Tibial nerve (tissue), 4 donors: ENCODE measurements around the gene PRRG1. TPM values are rescaled to one million over a fixed set of nuclear protein-coding genes. Genes with fewer than 3 reads are reported as not detected.

Source experiments
- DNase-seq, 2 donors: peaks; one replicate each; pipeline ENCODE4 v3.0.0-alpha.2; 2019; ENCODE audit warnings: low spot score in 2 of 2
- H3K27ac ChIP-seq, 4 donors: fragments of 200-600 bp; sonication (generic) in 3 of 4; one replicate each; pipeline ENCODE4 v1.5.1; 2017 to 2019; ENCODE audit warnings: mild to moderate bottlenecking in 1 of 4
- H3K27me3 ChIP-seq, 2 donors: fragments of 200-600 bp; sonication (generic) in 1 of 2; one replicate each; pipeline versions ENCODE4 v1.5.1 to v1.6.0; 2017 to 2019
- H3K36me3 ChIP-seq, 3 donors: fragments of 200-600 bp; sonication (generic); one replicate each; pipeline ENCODE4 v1.5.1; 2018 to 2019
- H3K4me1 ChIP-seq, 4 donors: fragments of 200-600 bp; sonication (generic) in 3 of 4; one replicate each; pipeline ENCODE4 v1.5.1; 2017 to 2019
- H3K4me3 ChIP-seq, 4 donors: fragments of 200-600 bp; sonication (generic) in 3 of 4; one replicate each; pipeline ENCODE4 v1.5.1; 2017 to 2019; ENCODE audit warnings: mild to moderate bottlenecking in 1 of 4, moderate library complexity in 1 of 4
- H3K9me3 ChIP-seq, 4 donors: fragments of 200-600 bp; sonication (generic) in 3 of 4; one replicate each; pipeline ENCODE4 v1.5.1; 2017 to 2019
- CTCF ChIP-seq, 5 experiments: fragments of 200-600 bp in 3 of 5; fragments of 450-650 bp in 2 of 5; sonication (generic) in 3 of 5; IDR thresholded peaks; one replicate each; pipeline ENCODE4 v1.5.1; 2016 to 2019; ENCODE audit warnings: antibody characterized with exemption in 5 of 5, mild to moderate bottlenecking in 3 of 5, moderate library complexity in 2 of 5
- EP300 ChIP-seq, 2 donors: sonication (generic); formaldehyde crosslinking; IDR thresholded peaks; one replicate each; pipeline ENCODE4 v1.6.1; 2017; ENCODE audit warnings: antibody characterized with exemption in 2 of 2, mild to moderate bottlenecking in 1 of 2
- POLR2A ChIP-seq, 2 donors: fragments of 450-650 bp; IDR thresholded peaks; one replicate each; pipeline ENCODE4 v1.6.1; 2017; ENCODE audit warnings: antibody characterized with exemption in 2 of 2, mild to moderate bottlenecking in 2 of 2, moderate library complexity in 2 of 2
- WGBS, 2 donors: methylation state at CpG; one replicate each; pipeline ENCODE4 v1.1.5; 2018; 5-methylcytosine and 5-hydroxymethylcytosine counted together
- total RNA-seq, 4 donors: library from RNA; depleted of rRNA; stranded (reverse); fragments of >200 nt; gene quantifications; one replicate each; pipeline ENCODE4 v1.1.0, GENCODE V29; 2016

Gene PRRG1
- total RNA-seq, 4 donors from 2014 or later = 15.5 to 21.3 (median 18.4) TPM

- TF ChIP-seq EP300 (IDR thresholded peaks at IDR 0.05) (no peak), POLR2A (IDR thresholded peaks at IDR 0.05) (no peak), CTCF (IDR thresholded peaks at IDR 0.05) (no peak)
- peaks cover 0 to 3% (median 0%) of the 10 kb centered on the region in 3 donors for H3K36me3 ChIP-seq
- no peaks in the 10 kb centered on the region for H3K27me3 ChIP-seq
- H3K4me3 ChIP-seq = no peak overlapping the region
- no peak for DNase-seq
- H3K27ac ChIP-seq = no peak overlapping the region
- peaks cover 0 to 7% (median 0%) of the 10 kb centered on the region in 4 donors for H3K4me1 ChIP-seq
- no peaks in the 10 kb centered on the region for H3K9me3 ChIP-seq
Measured at GRCh38 chrX:37383313-37383712, 34.1 kb downstream of the PRRG1 start.

GRCh38 chrX:37388413-37388812 lies 39.2 kb downstream of the PRRG1 start:
- H3K4me3 ChIP-seq = no peak overlapping the region
- TF ChIP-seq CTCF (IDR thresholded peaks at IDR 0.05) (no peak), POLR2A (IDR thresholded peaks at IDR 0.05) (no peak), EP300 (IDR thresholded peaks at IDR 0.05) (no peak)
- H3K27ac ChIP-seq = no peak overlapping the region
- 89% methylated on average over 4 of the region's 4 CpGs; no CpG with 5 or more reads in 1 of the 2 donors for WGBS, 2 donors
- H3K27me3 ChIP-seq = no peaks in the 10 kb centered on the region
- no peak for DNase-seq
- no peaks in the 10 kb centered on the region for H3K4me1 ChIP-seq
- H3K9me3 ChIP-seq = no peaks in the 10 kb centered on the region
- peaks cover 0 to 8% (median 0%) of the 10 kb centered on the region in 3 donors for H3K36me3 ChIP-seq

- H3K4me1 ChIP-seq = no peaks in the 10 kb centered on the region
- TF ChIP-seq POLR2A (IDR thresholded peaks at IDR 0.05) = no peak
- no peak for TF ChIP-seq EP300 (IDR thresholded peaks at IDR 0.05)
- TF ChIP-seq CTCF (IDR thresholded peaks at IDR 0.05) = no peak
- no peaks in the 10 kb centered on the region for H3K9me3 ChIP-seq
- no peaks in the 10 kb centered on the region for H3K36me3 ChIP-seq
- WGBS, 2 donors = 20 to 31% methylated on average over 1 of the region's 1 CpG
- DNase-seq = no peak
- H3K4me3 ChIP-seq = no peak overlapping the region
- no peak overlapping the region for H3K27ac ChIP-seq
- H3K27me3 ChIP-seq = no peaks in the 10 kb centered on the region
Measured at GRCh38 chrX:37405956-37406355, 56.8 kb downstream of the PRRG1 start.

- DNase-seq = no peak
- H3K4me3 ChIP-seq = no peak overlapping the region
- H3K27ac ChIP-seq = no peak overlapping the region
- WGBS, 2 donors = 84 to 100% methylated on average over 4 of the region's 4 CpGs
- no peaks in the 10 kb centered on the region for H3K9me3 ChIP-seq
- TF ChIP-seq POLR2A (IDR thresholded peaks at IDR 0.05) = no peak
- no peak for TF ChIP-seq CTCF (IDR thresholded peaks at IDR 0.05)
- no peak for TF ChIP-seq EP300 (IDR thresholded peaks at IDR 0.05)
- H3K4me1 ChIP-seq = no peaks in the 10 kb centered on the region
- no peaks in the 10 kb centered on the region for H3K27me3 ChIP-seq
- no peaks in the 10 kb centered on the region for H3K36me3 ChIP-seq
Measured at GRCh38 chrX:37407736-37408135, 58.6 kb downstream of the PRRG1 start.

DNA sequence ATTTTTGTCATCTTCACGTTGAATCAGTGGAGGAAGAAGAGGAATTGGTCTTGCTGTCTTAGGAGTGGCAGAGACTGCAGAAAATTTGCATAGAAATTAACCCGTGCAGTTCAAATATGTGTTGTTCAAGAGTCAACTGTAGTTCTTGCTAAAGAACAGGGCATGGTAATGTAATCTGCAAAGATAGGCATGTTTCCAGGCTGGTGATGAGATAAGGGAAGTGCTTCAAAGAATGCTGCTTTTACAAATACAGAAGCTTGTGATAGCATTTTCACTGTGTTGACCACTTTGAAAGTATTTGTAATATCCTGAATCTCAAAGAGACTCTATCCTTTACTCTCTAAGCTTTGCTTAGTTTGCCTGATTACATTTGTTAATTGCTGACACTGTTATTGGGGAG lies 60.1 kb downstream of the PRRG1 start:
- 48 to 55% methylated on average over 2 of the region's 2 CpGs for WGBS, 2 donors
- TF ChIP-seq CTCF (IDR thresholded peaks at IDR 0.05) = no peak
- TF ChIP-seq EP300 (IDR thresholded peaks at IDR 0.05) = no peak
- no peak for TF ChIP-seq POLR2A (IDR thresholded peaks at IDR 0.05)
- Histone ChIP-seq H3K4me1 (no peaks in the 10 kb centered on the region), H3K36me3 (no peaks in the 10 kb centered on the region), H3K9me3 (no peaks in the 10 kb centered on the region), H3K27me3 (no peaks in the 10 kb centered on the region), H3K4me3 (no peak overlapping the region), H3K27ac (no peak overlapping the region)
- DNase-seq = no peak
